HEK293 (cell line): Measurements from ENCODE around the gene CNOT11.

Experiments used
- CTCF ChIA-PET: fragments of 350-600 bp; formaldehyde crosslinking; extraction: SDS; loops from one replicate; lab custom pipeline; 2021; ENCODE audit warnings: antibody characterized with exemption; lab: Yijun Ruan, JAX
- POLR2A ChIA-PET: fragments of 300-600 bp; formaldehyde crosslinking; extraction: SDS; loops from one replicate; lab custom pipeline; 2020; ENCODE audit warnings: antibody characterized with exemption, inconsistent platforms; lab: Yijun Ruan, JAX
- H3K27ac ChIP-seq: fragments of 200-500 bp; sonication (Bioruptor generic); 2 replicates; pipeline ENCODE4 v1.5.1; 2014; ENCODE audit warnings: low read depth, low read length, control low read depth, inconsistent platforms; ENCODE audit errors: extremely low read depth
- H3K36me3 ChIP-seq, 2 experiments: fragments of 200-500 bp in 1 of 2; sonication (Bioruptor generic) in 1 of 2; 1 replicate in 1 of 2; 2 replicates in 1 of 2; pipeline ENCODE4 v1.5.1; 2014 to 2017; ENCODE audit warnings: inconsistent platforms in 2 of 2, low read length in 2 of 2; ENCODE audit not compliant: control insufficient read depth in 2 of 2, insufficient read depth in 1 of 2
- H3K4me1 ChIP-seq: fragments of 200-500 bp; sonication (Bioruptor generic); 2 replicates; pipeline ENCODE4 v1.5.1; 2014; ENCODE audit warnings: mild to moderate bottlenecking, low read length, inconsistent platforms; ENCODE audit not compliant: control insufficient read depth, insufficient read depth
- H3K4me3 ChIP-seq: 2 replicates; pipeline ENCODE4 v1.5.1; 2011; ENCODE audit warnings: low read depth, mild to moderate bottlenecking, control low read depth, low read length, moderate library complexity
- H3K9me3 ChIP-seq: fragments of 200-500 bp; sonication (Bioruptor generic); 2 replicates; pipeline ENCODE4 v1.5.1; 2014; ENCODE audit warnings: low read depth, low read length, inconsistent platforms; ENCODE audit not compliant: control insufficient read depth, insufficient read depth
- AEBP2 ChIP-seq: fragments of 450-650 bp; formaldehyde crosslinking; IDR thresholded peaks from 2 replicates; pipeline ENCODE4 v1.5.1; 2016; ENCODE audit warnings: missing biosample characterization, missing genetic modification characterization, borderline replicate concordance
- KLF1 ChIP-seq: fragments of 450-650 bp; formaldehyde crosslinking; IDR thresholded peaks from 2 replicates; pipeline ENCODE4 v1.5.1; 2016; ENCODE audit warnings: missing biosample characterization, missing genetic modification characterization
- MEIS1 ChIP-seq: sonication (generic); formaldehyde crosslinking; IDR thresholded peaks from 2 replicates; pipeline ENCODE4 v1.8.1; 2022; ENCODE audit warnings: missing genetic modification reagents, mild to moderate bottlenecking, borderline replicate concordance
- REPIN1 ChIP-seq: fragments of 450-650 bp; formaldehyde crosslinking; IDR thresholded peaks from 2 replicates; pipeline ENCODE4 v1.5.1; 2017; ENCODE audit warnings: missing biosample characterization, missing genetic modification characterization, low read depth
- TRIM28 ChIP-seq: IDR thresholded peaks from 2 replicates; pipeline ENCODE4 v1.6.1; 2011; ENCODE audit warnings: low read length, control low read depth, borderline replicate concordance
- YY1 ChIP-seq: fragments of 450-650 bp; formaldehyde crosslinking; IDR thresholded peaks from 2 replicates; pipeline ENCODE4 v1.5.1; 2018; ENCODE audit warnings: missing biosample characterization, missing genetic modification characterization
- ZBTB1 ChIP-seq: fragments of 450-650 bp; formaldehyde crosslinking; IDR thresholded peaks from 2 replicates; pipeline ENCODE4 v1.5.1; 2016; ENCODE audit warnings: missing biosample characterization, missing genetic modification characterization
- ZIC2 ChIP-seq: fragments of 450-650 bp; formaldehyde crosslinking; IDR thresholded peaks from 2 replicates; pipeline ENCODE4 v1.5.1; 2016; ENCODE audit warnings: missing biosample characterization, missing genetic modification characterization
- ZNF140 ChIP-seq: fragments of 450-650 bp; formaldehyde crosslinking; IDR thresholded peaks from 2 replicates; pipeline ENCODE4 v1.5.1; 2016; ENCODE audit warnings: missing biosample characterization, missing genetic modification characterization
- ZNF16 ChIP-seq: fragments of 450-650 bp; formaldehyde crosslinking; IDR thresholded peaks from 2 replicates; pipeline ENCODE4 v1.5.1; 2016; ENCODE audit warnings: low read depth, missing biosample characterization, missing genetic modification characterization
- ZNF184 ChIP-seq: fragments of 450-650 bp; IDR thresholded peaks from 2 replicates; pipeline ENCODE4 v1.5.1; 2018; ENCODE audit warnings: missing biosample characterization, mild to moderate bottlenecking, missing genetic modification characterization
- ZNF239 ChIP-seq: fragments of 450-650 bp; formaldehyde crosslinking; IDR thresholded peaks from 2 replicates; pipeline ENCODE4 v1.5.1; 2016; ENCODE audit warnings: missing biosample characterization, missing genetic modification characterization
- ZNF324 ChIP-seq: fragments of 450-650 bp; formaldehyde crosslinking; IDR thresholded peaks from 2 replicates; pipeline ENCODE4 v1.5.1; 2016; ENCODE audit warnings: missing biosample characterization, missing genetic modification characterization
- ZNF350 ChIP-seq: fragments of 450-650 bp; formaldehyde crosslinking; IDR thresholded peaks from 2 replicates; pipeline ENCODE4 v1.5.0; 2017; ENCODE audit warnings: missing biosample characterization, mild to moderate bottlenecking, missing genetic modification characterization
- ZNF510 ChIP-seq: fragments of 450-650 bp; formaldehyde crosslinking; IDR thresholded peaks from 2 replicates; pipeline ENCODE4 v1.5.1; 2018; ENCODE audit warnings: mild to moderate bottlenecking, missing genetic modification characterization, missing biosample characterization; ENCODE audit not compliant: insufficient replicate concordance
- ZNF558 ChIP-seq: fragments of 450-650 bp; formaldehyde crosslinking; IDR thresholded peaks from 2 replicates; pipeline ENCODE4 v1.5.1; 2016; ENCODE audit warnings: missing biosample characterization, missing genetic modification characterization
- ZNF626 ChIP-seq: fragments of 450-650 bp; sonication (Bioruptor Pico); formaldehyde crosslinking; IDR thresholded peaks from 2 replicates; pipeline ENCODE4 v1.5.1; 2018; ENCODE audit warnings: missing biosample characterization, missing genetic modification characterization, inconsistent platforms
- ZNF654 ChIP-seq: fragments of 450-650 bp; formaldehyde crosslinking; IDR thresholded peaks from 2 replicates; pipeline ENCODE4 v1.5.1; 2016; ENCODE audit warnings: low read depth, missing biosample characterization, missing genetic modification characterization
- ZNF658 ChIP-seq: fragments of 450-650 bp; formaldehyde crosslinking; IDR thresholded peaks from 2 replicates; pipeline ENCODE4; 2016; ENCODE audit warnings: missing biosample characterization, missing genetic modification characterization
- ZNF664 ChIP-seq: fragments of 450-650 bp; formaldehyde crosslinking; IDR thresholded peaks from 2 replicates; pipeline ENCODE4 v1.5.1; 2016; ENCODE audit warnings: missing biosample characterization, missing genetic modification characterization
- ZNF776 ChIP-seq: fragments of 450-650 bp; formaldehyde crosslinking; IDR thresholded peaks from 2 replicates; pipeline ENCODE4 v1.5.0; 2017; ENCODE audit warnings: missing biosample characterization, missing genetic modification characterization, borderline replicate concordance
- ZNF843 ChIP-seq: fragments of 450-650 bp; formaldehyde crosslinking; IDR thresholded peaks from 2 replicates; pipeline ENCODE4 v1.5.1; 2016; ENCODE audit warnings: missing biosample characterization, missing genetic modification characterization
- TF ChIP-seq, protein P1 (sequence below): fragments of 450-650 bp; formaldehyde crosslinking; IDR thresholded peaks from 2 replicates; pipeline ENCODE4 v1.5.1; 2016; ENCODE audit warnings: missing biosample characterization, missing genetic modification characterization
- TF ChIP-seq, protein P2 (sequence below): fragments of 450-650 bp; formaldehyde crosslinking; IDR thresholded peaks from 2 replicates; pipeline ENCODE4 v1.5.1; 2016; ENCODE audit warnings: missing biosample characterization, missing genetic modification characterization
- TF ChIP-seq, protein P3 (sequence below): fragments of 450-650 bp; formaldehyde crosslinking; IDR thresholded peaks from 2 replicates; pipeline ENCODE4 v1.5.1; 2016; ENCODE audit warnings: missing biosample characterization, missing genetic modification characterization

Gene CNOT11

GRCh38 chr2:101300836-101301235, 48.1 kb downstream of the CNOT11 start (continued):
- TF ChIP-seq, protein P1, sequence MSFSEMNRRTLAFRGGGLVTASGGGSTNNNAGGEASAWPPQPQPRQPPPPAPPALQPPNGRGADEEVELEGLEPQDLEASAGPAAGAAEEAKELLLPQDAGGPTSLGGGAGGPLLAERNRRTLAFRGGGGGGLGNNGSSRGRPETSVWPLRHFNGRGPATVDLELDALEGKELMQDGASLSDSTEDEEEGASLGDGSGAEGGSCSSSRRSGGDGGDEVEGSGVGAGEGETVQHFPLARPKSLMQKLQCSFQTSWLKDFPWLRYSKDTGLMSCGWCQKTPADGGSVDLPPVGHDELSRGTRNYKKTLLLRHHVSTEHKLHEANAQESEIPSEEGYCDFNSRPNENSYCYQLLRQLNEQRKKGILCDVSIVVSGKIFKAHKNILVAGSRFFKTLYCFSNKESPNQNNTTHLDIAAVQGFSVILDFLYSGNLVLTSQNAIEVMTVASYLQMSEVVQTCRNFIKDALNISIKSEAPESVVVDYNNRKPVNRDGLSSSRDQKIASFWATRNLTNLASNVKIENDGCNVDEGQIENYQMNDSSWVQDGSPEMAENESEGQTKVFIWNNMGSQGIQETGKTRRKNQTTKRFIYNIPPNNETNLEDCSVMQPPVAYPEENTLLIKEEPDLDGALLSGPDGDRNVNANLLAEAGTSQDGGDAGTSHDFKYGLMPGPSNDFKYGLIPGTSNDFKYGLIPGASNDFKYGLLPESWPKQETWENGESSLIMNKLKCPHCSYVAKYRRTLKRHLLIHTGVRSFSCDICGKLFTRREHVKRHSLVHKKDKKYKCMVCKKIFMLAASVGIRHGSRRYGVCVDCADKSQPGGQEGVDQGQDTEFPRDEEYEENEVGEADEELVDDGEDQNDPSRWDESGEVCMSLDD (tag by site-specific recombination) = no peak
- no peak for TF ChIP-seq ZNF776 (tag by site-specific recombination)
- TF ChIP-seq KLF1 (tag by site-specific recombination) = no peak
- no peak for TF ChIP-seq ZNF654 (tag by site-specific recombination)
- TF ChIP-seq ZNF843 (tag by site-specific recombination) = no peak
- TF ChIP-seq TRIM28 = no peak

DNA sequence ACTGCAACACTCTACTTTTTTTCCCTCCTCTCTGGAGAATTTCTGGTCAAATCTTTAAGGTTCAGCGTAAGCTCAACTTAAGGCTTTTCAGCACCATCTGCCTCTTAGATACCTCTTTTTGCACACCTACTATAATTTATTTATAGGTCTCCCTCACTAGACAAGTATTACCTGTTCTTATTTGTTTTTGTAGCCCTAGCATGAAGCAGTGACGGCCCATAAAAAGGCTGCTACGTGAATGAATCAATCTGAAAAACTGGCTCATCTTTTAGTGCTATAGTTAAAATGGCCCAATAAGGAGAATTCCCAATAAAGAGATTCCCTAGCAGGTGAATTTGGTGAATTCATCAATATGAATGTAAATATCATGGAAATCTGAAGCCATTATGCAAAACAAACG, 49.3 kb downstream of the CNOT11 start:
- Histone ChIP-seq H3K36me3 (peaks cover 0 to 25% of the 10 kb centered on the region in 2 experiments; a peak in 2 of 3 replicates), H3K27ac (no peak overlapping the region), H3K4me1 (0 out of 2 replicates have a peak, but pooled peaks cover 3% of the 10 kb centered on the region), H3K4me3 (no peak overlapping the region), H3K9me3 (no peaks in the 10 kb centered on the region)
- no peak for TF ChIP-seq ZIC2 (tag by site-specific recombination)
- no peak for TF ChIP-seq ZNF558 (tag by site-specific recombination)
- TF ChIP-seq REPIN1 (tag by site-specific recombination) = no peak
- TF ChIP-seq ZNF16 (tag by site-specific recombination) = no peak
- TF ChIP-seq ZNF626 (tag by site-specific recombination) = no peak
- no peak for TF ChIP-seq ZNF664 (tag by site-specific recombination)
- TF ChIP-seq ZNF239 (tag by site-specific recombination) = no peak
- ChIA-PET CTCF (interaction anchor here (0.6 kb wide), 1 partner anchor 63 kb away, joined by 3 read pairs; no protein-coding TSS in a partner anchor), POLR2A (no interaction called here)

GRCh38 chr2:101303688-101304087, 51.0 kb downstream of the CNOT11 start:
- Histone ChIP-seq H3K4me1 (0 out of 2 replicates have a peak, but pooled peaks cover 3% of the 10 kb centered on the region), H3K4me3 (no peak overlapping the region), H3K36me3 (peaks cover 0 to 25% of the 10 kb centered on the region in 2 experiments; a peak in 2 of 3 replicates), H3K27ac (no peak overlapping the region), H3K9me3 (no peaks in the 10 kb centered on the region)
- ChIA-PET POLR2A (no interaction called here), CTCF (interaction anchor here (1.2 kb wide), 1 partner anchor 39 kb away, joined by 3 read pairs; no protein-coding TSS in a partner anchor)
- TF ChIP-seq ZBTB1 (tag by site-specific recombination) (no peak), ZNF324 (tag by site-specific recombination) (no peak), MEIS1 (CRISPR knock-in tag) (no peak), ZNF654 (tag by site-specific recombination) (no peak), ZNF658 (no peak), ZNF184 (tag by site-specific recombination) (no peak), TRIM28 (no peak), AEBP2 (tag by site-specific recombination) (no peak), ZNF510 (tag by site-specific recombination) (no peak), ZNF350 (tag by site-specific recombination) (no peak), YY1 (tag by site-specific recombination) (no peak), ZNF140 (tag by site-specific recombination) (no peak)
- TF ChIP-seq, protein P2, sequence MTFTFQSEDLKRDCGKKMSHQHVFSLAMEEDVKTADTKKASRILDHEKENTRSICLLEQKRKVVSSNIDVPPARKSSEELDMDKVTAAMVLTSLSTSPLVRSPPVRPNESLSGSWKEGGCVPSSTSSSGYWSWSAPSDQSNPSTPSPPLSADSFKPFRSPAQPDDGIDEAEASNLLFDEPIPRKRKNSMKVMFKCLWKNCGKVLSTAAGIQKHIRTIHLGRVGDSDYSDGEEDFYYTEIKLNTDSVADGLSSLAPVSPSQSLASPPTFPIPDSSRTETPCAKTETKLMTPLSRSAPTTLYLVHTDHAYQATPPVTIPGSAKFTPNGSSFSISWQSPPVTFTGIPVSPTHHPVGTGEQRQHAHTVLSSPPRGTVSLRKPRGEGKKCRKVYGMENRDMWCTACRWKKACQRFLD = no peak
- TF ChIP-seq, protein P3, sequence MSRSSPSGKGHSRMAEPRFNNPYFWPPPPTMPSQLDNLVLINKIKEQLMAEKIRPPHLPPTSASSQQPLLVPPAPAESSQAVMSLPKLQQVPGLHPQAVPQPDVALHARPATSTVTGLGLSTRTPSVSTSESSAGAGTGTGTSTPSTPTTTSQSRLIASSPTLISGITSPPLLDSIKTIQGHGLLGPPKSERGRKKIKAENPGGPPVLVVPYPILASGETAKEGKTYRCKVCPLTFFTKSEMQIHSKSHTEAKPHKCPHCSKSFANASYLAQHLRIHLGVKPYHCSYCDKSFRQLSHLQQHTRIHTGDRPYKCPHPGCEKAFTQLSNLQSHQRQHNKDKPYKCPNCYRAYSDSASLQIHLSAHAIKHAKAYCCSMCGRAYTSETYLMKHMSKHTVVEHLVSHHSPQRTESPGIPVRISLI (tag by site-specific recombination) = no peak
